Inflammatory macrophage treated with lipopolysaccharide for 4 hours (primary cell): Measurements from ENCODE around the gene PHF12.
"Not testable (repeated sequence)": the region's sequence is repeated elsewhere in the genome, so short reads cannot be mapped to it uniquely, and the experiment has no call there.

Experiments
- DNase-seq: peaks from one replicate; pipeline ENCODE4 v3.0.0-alpha.2; 2020

The PHF12 gene

DNA sequence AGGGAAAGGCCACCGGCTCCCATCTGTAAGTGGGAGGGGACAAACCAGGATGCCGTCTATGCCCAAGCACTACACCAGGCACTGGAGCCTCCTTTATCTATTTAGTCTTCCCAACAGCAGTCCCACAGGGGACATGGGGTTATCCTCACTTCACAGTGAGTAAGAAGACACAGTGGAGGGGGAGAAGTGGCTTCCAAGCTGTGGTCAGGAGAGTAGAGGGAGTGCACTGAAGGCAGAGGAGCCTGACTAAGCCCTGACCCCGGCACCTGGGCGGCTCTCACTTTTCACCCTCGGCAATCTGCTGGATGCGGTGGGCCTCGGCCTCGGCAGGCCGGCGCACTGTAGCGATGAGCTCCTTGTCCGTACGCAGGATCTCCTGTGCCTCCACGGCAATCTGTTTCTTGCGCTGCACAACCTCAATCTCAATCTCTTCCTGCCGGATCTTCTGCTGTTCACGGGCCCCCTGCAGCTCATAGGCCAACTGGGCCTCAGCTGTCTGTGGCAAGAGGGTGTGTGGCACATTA, 69.7 kb downstream of the PHF12 start:
- DNase-seq = no peak

DNA sequence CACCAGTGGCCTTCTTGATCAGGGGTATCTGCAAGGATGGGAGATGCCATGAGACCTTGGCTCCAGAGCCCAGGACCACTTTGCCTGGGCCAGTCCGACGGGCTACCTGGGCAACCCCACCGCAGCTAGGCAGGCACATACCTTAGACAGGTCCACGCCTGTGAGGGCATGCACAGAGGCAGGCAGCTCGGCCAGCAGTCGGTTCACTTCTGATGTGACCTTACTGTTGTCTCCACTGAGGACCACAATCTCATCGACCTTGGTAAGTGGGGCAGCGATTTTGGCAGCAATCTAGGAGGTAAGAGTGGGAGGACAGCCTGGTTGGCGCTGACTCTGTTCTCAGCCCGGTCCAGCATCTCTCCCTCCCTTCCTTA, 70.8 kb downstream of the PHF12 start:
- DNase-seq = no peak

DNA sequence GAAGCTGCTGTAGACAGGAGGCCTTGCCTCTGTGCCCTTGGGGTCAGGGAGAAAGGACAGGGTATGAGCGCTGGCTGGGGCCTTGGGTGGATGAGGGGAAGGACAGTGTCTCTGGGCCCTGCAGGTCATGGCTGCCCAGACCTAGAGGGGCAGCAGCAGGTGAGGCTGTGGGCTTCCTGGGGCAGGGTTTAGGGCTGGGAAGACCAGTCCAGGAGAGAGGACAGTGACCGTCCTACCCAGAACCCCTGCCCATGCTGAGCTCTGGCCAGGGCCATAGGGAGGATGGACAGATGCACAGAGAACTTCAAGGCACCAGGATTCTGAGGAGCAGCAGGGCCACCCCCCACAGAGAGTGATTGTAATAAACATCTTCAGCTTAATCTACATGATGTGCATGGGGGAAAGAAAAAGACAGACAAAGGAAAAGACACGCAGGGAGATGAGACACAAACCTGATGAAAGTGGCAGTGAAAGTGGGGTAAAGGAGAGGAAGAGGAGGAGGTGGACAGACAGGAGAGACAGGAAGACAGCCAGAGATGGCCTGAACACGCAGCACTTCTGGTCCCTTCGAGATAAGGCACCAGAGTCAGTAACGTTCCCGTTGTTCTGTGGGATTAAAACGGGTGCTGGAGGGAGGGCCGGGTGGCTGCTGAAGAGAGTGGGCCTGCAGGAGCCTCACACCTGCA, 71.3 kb downstream of the PHF12 start:
- no peak for DNase-seq

DNA sequence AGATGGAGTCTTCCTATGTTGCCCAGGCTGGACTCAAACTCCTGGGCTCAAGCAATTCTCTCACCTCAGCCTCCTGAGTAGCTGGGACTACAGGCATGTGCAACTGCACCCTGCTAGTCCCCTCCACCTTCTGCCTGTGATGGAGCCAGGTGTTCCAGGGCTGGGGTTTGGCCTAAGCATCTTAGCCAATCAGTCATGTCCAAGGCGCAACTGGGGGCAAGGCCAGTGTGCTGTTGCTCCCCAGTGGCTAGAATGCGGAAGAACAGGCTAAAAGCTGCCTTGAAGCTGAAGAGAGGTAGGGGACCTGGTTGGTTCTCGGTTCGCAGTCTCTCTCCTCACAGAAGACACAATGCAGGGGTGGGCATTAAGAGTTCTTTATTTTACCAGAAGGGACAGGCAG, 72.3 kb downstream of the PHF12 start:
- DNase-seq = no peak

DNA sequence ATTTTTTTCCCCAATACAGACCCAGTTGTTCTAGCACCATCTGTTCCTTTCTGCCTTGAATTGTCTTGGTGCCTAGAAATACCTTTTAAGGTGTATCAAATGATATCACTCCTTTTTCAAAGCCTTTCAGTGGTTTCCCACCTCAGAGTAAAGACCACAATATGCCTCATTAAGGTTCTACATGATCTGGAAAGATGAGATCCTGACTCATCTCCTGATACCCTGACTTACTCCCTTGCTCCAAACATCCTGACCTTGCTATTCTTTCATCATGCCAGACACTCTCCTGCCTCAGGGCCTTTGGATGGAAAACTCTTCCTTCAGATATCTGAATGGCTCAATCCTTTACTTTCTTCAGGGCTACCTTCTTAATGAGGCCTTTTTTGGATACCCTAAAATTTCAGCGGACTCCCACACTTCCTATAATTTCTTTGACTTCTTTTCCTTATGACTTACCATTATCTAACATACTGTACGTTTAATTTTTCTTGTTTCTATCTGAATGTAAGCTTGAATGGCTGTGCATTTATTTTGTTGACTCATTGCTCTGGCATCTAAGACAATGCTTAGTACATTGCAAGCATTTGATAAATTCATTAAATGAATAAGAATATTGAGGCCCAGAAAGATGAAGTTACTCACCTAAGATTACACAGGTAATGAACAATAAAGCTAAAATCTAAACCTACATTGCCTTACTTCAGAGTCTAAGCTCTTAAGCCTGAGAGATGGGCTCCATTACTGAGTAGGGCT, 73.0 kb downstream of the PHF12 start:
- DNase-seq = no peak

DNA sequence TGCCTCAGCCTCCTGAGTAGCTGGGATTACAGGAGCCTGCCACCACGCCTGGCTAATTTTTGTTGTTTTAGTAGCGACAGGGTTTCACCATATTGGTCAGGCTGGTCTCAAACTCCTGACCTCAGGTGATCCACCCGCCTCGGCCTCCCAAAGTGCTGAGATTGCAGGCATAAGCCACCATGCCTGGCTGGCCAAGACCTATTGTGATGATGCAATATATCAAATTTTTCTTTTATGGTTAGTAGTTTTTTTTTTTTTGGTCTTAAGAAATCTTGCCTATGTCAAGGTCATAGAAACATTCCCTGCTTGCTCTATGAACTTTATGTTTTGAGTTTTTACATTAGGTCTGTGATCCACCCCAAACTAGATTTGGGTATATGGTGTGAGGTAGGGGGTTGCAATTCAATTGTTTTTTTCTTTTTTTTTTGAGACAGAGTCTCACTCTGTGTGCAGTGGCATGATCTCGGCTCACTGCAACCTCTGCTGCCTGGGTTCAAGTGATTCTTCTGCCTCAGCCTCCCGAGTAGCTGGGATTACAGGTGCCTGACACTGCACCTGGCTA, 74.1 kb downstream of the PHF12 start:
- DNase-seq = not testable (repeated sequence)

DNA sequence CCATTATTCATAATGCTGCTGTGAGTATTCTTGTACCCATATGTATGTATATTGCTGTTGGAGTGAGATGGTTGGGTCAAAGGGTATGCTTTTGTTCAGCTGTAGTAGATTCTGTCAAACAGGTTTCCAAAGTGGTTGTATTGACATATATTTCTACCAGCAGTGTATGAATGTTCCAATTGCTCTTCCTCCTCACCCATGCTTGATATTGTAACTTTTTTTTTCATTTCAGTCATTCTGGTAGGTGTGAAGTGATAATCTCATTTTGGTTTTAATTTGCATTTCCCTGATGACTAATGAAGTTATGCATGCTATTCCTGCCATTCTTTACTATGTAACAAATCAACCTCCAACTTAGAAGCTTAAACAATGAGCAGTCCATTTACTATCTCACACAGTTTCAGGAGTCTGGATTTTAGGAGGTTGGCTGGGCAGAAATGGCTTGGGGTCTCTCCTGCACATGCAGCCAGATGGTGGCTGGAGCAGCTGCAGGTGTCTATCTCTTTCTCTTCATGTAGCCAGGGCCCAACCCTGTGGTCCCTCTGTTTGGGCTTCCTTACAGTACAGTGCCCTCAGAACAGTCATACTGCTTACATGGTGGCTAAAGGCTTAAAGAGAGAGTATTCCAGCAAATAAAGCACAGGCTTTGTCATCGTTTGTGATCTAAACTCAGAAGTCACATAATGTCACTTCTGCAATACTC, 75.3 kb downstream of the PHF12 start:
- no peak for DNase-seq

DNA sequence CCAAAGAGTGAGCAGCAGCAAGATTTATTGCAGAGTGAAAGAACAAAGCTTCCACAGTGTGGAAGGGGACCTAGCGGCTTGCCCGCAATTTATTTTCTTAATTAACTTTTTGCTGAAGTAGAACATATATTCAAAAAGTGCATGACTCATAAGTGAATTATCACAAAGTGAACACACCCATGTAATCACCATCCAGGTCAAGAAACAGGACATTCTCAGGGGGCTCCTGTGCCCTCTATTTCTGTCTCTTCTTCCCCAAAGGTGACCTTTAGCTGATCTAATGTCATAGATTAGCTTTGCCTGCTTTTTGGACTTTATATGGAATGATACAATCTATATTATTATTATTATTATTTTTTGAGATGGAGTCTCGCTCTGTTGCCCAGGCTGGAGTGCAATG, 76.6 kb downstream of the PHF12 start:
- DNase-seq = no peak

DNA sequence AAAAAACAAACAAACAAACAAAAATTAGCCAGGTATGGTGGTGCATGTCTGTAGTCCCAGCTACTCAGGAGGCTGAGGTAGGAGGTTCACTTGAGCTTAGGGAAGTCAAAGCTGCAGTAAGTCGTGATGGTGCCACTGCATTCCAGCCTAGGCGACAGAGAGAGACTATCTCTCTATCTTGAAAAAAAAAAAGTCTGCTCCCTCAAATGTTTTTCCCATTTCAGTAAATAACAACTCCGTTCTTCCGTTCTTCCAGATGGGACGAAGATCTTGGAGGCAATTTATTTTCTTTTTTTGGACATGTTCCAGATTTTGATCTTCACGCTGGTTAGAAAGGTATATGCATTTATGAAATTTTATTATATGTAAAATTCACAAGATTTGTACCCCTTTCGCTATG, 77.5 kb downstream of the PHF12 start:
- DNase-seq = no peak

DNA sequence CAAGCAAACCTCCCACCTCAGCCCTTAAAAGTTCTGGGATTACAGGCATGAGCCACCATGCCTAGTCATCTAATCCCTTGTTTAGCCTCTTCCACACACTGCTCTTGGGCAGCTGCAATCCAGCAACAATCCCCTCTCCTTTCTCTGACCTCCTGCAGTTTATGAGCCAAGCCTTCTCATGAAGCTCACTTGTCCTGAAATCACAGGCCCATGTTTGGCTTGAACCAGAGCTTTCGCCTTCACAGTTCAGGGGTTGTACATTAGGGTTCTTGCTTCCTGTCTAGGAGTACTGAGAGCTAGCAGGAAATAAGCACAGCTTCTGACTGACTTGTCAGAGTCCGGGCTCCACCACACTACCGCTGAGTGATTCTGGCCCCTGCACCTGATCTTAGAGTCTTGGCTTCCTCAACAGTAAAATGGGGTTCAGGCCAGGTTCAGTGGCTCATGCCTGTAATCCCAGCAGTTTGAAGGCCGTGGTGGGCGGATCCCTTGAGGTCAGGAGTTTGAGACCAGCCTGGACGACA, 80.2 kb downstream of the PHF12 start:
- DNase-seq = no peak

DNA sequence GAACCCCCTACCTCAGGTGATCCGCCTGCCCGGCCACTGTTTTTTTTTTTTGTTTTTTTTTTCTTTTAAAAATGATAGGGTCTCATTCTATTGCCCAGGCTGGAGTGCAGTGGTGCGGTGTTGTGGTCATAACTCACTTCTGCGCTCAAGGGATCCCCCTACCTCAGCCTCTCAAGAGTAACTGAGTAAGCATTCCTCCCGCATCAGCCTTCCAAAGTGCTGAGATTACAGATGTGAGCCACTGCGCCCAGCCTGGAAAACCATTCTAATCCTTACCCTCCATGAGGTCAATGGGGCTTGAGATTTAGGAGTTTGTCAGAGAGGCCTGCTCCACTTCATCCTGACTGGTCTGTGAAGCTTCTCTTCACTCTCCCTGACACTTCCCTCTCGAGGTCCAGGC, 84.0 kb downstream of the PHF12 start:
- no peak for DNase-seq

DNA sequence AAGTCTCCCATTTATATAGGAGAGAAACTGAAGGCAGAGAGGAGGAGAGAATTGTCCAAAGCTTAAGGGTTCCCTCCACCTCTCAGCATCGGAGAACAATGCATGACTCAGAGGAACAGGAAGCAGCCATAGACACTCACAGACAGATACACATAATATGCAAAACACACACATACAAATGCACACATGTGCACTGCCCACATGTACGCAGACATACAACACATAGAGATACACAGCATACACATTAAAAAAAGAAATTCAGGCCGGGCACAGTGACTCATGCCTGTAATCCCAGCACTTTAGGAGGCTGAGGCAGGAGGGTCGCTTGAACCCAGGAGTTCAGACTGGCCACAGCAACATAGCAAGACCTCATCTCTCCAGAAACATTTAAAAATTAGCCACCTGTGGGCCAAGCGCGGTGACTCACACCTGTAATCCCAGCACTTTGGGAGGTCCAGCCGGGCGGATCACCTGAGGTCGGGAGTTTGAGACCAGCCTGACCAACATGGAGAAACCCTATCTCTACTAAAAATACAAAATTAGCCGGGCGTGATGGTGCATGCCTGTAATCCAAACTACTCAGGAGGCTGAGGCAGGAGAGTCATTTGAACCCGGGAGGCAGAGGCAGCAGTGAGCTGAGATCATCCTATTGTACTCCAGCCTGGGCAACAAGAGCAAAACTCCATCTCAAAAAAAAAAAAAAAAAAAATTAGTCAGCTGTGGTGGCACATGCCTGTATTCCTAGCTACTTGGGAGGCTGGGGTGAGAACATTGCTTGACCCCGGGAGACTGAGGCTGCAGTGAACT, 85.2 kb downstream of the PHF12 start:
- DNase-seq = peak; percentile 39

DNA sequence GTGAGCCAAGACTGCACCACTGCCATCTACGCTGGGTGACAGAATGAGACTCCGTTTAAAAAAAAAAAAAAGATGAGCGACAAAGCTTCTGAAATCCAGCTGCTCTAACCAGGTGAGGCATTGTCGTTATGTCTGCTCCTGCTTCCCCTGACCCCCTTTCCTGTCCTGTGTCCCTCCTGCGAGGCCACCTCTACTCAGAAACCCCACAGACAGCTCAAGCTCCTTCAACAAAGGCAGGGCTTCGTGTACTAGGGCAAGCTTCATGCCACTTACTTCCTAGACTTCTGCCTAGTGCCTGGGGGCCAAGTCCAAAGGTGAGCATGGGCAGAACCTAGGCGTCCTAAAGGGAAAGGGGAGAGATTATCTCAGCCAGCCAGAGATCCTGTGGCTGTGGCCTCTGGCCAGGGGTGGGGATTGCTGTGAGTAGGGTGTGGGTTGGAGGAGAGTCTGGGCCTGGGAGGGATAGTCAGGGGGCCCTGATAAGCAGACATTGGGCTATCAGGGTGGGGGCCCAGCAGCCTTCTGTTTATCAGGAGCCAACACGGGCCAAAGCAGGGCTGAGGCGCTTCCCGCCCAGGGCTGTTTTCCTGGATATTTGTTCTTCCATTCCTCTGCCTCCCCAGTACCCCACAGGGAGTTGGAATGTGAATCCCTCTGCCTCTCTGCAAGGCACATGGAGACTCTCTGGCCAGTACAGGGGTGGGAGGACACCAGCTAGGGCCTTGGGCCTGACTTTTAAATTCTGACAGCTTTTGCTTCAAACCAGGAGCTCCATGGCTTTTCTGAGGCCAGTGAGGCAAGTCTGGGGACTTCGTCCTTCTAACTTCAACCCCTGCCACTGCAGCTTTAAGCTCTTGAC, 86.1 kb downstream of the PHF12 start:
- no peak for DNase-seq

DNA sequence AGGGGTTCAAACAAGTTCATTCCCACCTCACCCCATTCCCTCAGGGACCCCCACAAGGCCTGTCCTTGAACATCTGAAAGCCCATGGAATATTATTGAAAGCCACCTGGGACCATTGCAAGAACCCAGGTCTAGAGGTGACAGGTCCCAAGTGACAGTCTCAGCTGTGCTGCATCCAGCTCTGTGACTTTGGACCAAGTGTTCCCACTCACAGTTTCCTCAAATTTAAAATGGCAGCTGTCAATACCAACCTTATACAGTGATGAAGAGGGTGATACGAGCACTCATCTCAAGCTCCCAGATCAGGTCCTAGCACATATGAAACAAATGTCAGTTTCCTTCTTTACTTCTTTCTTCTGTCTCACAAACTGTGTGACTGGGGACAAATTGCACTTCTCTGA, 87.4 kb downstream of the PHF12 start:
- no peak for DNase-seq

DNA sequence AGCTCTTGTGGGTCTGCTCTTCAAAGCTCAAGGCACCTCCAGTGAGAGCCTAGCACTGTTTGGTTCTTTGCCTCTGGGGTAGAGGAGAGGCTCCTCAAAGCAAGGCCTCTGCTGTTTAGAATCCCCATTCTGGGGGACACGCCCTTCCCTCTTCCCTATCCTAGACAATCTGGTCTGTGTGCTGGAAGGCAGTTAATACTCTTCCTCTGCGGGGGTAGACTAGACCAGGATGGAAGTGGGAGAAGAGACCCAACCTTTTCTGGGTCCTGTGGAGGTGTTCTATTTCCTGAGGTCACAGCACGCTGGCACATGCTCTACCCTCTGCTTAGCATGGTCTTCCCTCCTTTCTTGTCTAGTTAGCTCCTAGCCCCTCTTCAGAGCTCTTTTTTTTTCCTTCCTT, 88.8 kb downstream of the PHF12 start:
- DNase-seq = no peak

DNA sequence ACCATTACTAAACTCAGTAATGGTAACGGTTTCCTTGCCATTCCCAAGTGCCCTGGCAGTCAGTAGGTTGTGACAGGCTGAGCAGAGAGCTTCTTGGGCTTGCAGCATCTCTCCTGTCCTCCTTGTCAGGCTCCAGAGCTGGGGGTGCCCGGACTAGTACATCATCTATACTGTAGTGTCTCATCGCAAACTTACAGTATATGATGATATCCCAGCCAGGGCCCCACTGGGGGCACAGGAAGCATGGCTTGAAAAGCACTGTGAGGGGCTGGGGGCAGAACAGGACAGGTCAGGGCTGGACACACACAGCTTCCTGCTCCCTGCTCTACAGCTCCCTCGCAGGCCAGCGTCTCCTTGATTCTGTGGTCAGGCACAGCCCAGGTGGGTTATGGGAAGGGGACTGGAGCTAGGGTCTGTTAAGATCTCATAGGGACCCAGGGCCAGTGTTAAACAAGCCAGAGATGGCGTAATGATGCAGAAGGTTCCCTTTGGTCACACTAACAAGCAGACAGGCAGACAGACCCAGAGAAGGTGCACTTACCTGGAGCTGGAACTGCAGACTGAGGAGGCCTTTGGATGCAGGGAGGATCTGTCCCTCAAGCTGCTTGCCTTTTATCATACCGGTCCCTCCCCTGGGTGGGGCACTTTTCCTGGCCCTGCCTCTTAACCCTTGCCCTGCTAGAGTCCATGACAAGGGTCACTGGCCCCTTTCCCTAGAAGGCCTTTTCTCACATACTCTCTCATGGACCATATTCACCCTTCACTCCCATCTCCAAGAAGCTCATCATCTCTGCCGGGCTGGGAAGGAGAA, 89.7 kb downstream of the PHF12 start:
- DNase-seq = no peak

DNA sequence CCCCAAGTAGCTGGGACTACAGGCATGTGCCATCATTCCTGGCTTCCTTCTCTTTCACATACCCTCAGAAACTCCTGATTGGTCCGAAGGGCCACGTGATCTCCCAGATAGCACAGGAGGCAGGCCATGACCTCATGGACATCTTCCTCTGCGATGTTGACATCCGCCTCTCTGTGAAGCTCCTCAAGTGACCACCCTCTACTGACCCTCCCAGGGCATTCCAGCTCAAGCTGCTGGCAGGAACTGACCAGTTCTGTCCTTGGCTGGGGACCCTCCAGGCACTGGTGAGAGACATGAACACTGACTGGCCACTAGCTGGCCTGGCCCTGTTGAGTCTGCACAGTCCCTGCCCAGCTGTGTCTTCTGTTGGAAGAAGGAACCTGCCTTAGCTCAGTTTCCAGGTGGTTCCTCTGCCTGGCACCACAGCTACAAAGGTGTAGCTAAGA, 90.9 kb downstream of the PHF12 start:
- no peak for DNase-seq

DNA sequence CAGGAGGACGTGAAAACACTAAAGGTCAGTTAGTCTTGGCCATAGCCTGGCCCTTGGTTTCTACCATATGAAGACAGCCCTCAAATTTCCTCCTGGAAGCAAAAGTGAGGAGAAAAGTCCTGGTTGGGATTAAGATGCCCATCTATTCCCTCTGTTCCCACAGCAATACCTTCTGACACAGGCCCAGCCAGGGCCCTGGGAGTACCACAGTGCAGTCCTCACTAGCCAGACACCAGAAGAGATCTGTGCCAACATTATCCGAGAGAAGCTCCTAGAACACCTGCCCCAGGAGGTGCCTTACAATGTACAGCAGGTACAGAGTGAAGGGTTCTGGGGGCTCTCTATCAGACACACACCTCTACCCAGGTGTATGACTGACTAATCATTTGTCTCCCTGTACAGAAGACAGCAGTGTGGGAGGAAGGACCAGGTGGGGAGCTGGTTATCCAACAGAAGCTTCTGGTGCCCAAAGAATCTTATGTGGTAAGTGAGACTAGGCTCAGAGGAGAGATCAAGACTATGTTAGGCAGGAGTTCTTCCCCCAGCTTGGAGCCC, 92.4 kb downstream of the PHF12 start:
- no peak for DNase-seq

DNA sequence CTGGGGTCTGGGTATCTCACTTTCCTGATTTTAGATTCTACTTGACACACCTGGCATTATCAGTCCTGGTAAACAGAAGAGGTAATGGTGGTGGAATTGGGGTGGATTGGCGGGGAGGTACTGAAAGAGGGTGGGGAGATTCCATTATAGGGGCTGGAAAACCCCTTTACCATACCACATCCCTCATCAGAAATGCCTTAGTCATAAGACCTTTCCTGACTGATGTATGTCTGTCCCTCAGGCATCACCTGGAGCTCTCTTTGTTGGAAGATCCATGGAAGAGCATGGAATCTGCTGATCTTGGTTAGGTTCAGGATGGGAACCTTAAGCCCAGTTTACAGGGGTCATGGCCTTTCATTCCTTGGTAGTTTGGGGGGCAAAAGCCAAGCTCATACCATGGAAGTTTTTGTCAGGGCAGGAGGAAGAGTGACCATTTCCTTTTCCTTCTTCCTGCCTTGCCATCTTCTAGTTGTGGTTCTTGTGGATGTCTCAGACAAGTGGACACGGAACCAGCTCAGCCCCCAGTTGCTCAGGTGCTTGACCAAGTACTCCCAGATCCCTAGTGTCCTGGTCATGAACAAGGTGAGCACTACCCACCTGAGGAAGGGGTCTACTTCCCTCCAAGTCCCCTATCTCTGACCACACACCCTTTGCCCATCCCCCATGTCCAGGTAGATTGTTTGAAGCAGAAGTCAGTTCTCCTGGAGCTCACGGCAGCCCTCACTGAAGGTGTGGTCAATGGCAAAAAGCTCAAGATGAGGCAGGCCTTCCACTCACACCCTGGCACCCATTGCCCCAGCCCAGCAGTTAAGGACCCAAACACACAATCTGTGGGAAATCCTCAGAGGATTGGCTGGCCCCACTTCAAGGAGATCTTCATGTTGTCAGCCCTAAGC, 93.2 kb downstream of the PHF12 start:
- DNase-seq = no peak
